RWPE2 (cell line): ENCODE data around the gene ABTB2.
A peak's percentile ranks its signal among the peaks of the same experiment; 100 is the strongest.

Experiments used
- ATAC-seq: fragments of 200-7000 bp; cut with Tn5 transposase; 3 replicates; pipeline ENCODE4 v1.9.1; 2021; ENCODE audit warnings: low read depth
- DNase-seq: peaks from one replicate; pipeline ENCODE4 v3.0.0-alpha.2; 2020; ENCODE audit warnings: low spot score
- H3K27ac ChIP-seq: fragments of 450-650 bp; 2 replicates; pipeline ENCODE4 v1.5.1; 2017; ENCODE audit warnings: mild to moderate bottlenecking; ENCODE audit not compliant: poor library complexity, severe bottlenecking
- H3K27me3 ChIP-seq: fragments of 250-450 bp; sonication (Bioruptor Pico); 2 replicates; pipeline ENCODE4 v1.5.1; 2021; ENCODE audit warnings: mild to moderate bottlenecking, moderate library complexity; ENCODE audit not compliant: insufficient read depth, poor library complexity, severe bottlenecking
- H3K36me3 ChIP-seq: fragments of 250-450 bp; sonication (Bioruptor Pico); 2 replicates; pipeline ENCODE4 v1.5.1; 2020; ENCODE audit warnings: low read depth, mild to moderate bottlenecking, moderate library complexity
- H3K4me1 ChIP-seq: fragments of 250-450 bp; sonication (Bioruptor Pico); 2 replicates; pipeline ENCODE4 v1.5.1; 2021; ENCODE audit warnings: mild to moderate bottlenecking, moderate library complexity; ENCODE audit not compliant: insufficient read depth, poor library complexity, severe bottlenecking
- H3K4me3 ChIP-seq: fragments of 250-450 bp; sonication (Bioruptor Pico); 2 replicates; pipeline ENCODE4 v1.5.1; 2021; ENCODE audit warnings: mild to moderate bottlenecking, moderate library complexity; ENCODE audit not compliant: severe bottlenecking
- H3K9me3 ChIP-seq: fragments of 250-450 bp; sonication (Bioruptor Pico); 2 replicates; pipeline ENCODE4 v1.5.1; 2021; ENCODE audit warnings: mild to moderate bottlenecking, moderate library complexity; ENCODE audit not compliant: severe bottlenecking
- TF ChIP-seq, protein P1 (sequence below): fragments of 450-650 bp; IDR thresholded peaks from one replicate; pipeline ENCODE4 v1.5.1; 2017; ENCODE audit warnings: mild to moderate bottlenecking, moderate library complexity; ENCODE audit not compliant: poor library complexity, severe bottlenecking

ABTB2 gene

DNA sequence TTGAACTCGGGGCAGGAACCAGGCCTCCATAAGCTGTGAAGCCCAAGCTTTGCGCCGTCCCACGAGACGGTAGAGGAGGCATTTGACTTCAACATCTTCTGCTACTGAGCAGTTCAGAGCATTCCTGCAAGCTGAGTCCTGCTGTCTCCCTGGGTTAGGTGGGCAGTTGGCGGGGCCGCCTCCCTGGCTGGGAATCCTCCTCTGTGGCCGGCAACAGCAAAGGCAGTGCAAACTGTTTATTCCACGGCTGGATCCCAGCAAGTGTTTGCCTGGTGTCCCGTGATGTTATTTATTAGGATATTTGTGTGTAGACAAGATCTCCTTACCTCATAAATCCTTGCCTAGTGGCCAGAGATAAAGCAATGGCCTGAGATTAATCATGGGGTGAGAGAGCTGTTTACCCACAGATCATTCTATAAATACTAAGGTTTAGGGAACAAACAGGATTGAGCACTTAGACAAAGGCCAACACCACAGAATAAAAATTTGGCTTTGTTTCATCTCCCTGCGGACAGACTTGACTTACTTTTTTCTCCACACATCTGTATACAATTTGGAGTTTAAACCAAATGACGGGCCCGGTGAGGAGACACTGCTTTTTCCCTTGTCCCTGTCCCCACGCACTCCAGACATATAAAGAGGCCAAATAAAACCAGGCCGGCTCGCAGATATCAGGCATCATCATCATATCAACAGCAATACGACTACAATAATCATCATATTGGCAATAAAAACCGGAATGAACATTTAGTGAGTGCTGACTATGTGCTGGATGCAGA is 189.0 kb downstream of the ABTB2 start:
- Histone ChIP-seq H3K27ac (no peak overlapping the region), H3K27me3 (no peaks in the 10 kb centered on the region), H3K9me3 (no peaks in the 10 kb centered on the region), H3K4me3 (no peak overlapping the region), H3K36me3 (no peaks in the 10 kb centered on the region), H3K4me1 (no peaks in the 10 kb centered on the region)
- no peak for DNase-seq
- no peak for ATAC-seq
- TF ChIP-seq, protein P1, sequence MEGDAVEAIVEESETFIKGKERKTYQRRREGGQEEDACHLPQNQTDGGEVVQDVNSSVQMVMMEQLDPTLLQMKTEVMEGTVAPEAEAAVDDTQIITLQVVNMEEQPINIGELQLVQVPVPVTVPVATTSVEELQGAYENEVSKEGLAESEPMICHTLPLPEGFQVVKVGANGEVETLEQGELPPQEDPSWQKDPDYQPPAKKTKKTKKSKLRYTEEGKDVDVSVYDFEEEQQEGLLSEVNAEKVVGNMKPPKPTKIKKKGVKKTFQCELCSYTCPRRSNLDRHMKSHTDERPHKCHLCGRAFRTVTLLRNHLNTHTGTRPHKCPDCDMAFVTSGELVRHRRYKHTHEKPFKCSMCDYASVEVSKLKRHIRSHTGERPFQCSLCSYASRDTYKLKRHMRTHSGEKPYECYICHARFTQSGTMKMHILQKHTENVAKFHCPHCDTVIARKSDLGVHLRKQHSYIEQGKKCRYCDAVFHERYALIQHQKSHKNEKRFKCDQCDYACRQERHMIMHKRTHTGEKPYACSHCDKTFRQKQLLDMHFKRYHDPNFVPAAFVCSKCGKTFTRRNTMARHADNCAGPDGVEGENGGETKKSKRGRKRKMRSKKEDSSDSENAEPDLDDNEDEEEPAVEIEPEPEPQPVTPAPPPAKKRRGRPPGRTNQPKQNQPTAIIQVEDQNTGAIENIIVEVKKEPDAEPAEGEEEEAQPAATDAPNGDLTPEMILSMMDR = no peak

DNA sequence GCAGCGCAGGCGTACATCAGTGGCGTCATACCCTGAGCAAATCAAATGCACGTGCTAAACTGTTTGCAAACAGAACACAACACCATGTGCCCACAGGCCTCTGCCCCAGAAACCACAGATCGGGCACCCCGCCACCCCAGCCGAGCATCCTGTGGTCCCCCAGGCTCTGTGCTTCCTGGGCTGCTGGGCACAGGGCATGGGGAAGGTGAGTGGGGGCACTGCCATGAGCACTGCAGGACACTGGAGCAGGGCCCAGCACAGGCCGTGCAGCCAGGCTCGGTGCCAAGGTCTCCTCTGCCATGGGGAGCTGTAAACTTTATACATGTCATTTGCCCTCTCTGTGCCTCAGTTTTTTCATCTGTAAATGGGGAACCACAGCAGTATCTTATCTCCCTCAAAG is 189.8 kb downstream of the ABTB2 start:
- H3K27ac ChIP-seq = no peak overlapping the region
- H3K4me3 ChIP-seq = no peak overlapping the region
- DNase-seq (no peak), ATAC-seq (no peak)
- TF ChIP-seq, protein P1 = no peak
- no peaks in the 10 kb centered on the region for H3K36me3 ChIP-seq
- no peaks in the 10 kb centered on the region for H3K4me1 ChIP-seq
- H3K9me3 ChIP-seq = no peaks in the 10 kb centered on the region
- no peaks in the 10 kb centered on the region for H3K27me3 ChIP-seq

- Histone ChIP-seq H3K27me3 (no peaks in the 10 kb centered on the region), H3K27ac (no peak overlapping the region), H3K36me3 (no peaks in the 10 kb centered on the region), H3K4me1 (no peaks in the 10 kb centered on the region), H3K4me3 (no peak overlapping the region), H3K9me3 (no peaks in the 10 kb centered on the region)
- TF ChIP-seq, protein P1 = no peak
- ATAC-seq (no peak), DNase-seq (no peak)
Measured at GRCh38 chr11:34166806-34167740, 190.7 kb downstream of the ABTB2 start.

DNA sequence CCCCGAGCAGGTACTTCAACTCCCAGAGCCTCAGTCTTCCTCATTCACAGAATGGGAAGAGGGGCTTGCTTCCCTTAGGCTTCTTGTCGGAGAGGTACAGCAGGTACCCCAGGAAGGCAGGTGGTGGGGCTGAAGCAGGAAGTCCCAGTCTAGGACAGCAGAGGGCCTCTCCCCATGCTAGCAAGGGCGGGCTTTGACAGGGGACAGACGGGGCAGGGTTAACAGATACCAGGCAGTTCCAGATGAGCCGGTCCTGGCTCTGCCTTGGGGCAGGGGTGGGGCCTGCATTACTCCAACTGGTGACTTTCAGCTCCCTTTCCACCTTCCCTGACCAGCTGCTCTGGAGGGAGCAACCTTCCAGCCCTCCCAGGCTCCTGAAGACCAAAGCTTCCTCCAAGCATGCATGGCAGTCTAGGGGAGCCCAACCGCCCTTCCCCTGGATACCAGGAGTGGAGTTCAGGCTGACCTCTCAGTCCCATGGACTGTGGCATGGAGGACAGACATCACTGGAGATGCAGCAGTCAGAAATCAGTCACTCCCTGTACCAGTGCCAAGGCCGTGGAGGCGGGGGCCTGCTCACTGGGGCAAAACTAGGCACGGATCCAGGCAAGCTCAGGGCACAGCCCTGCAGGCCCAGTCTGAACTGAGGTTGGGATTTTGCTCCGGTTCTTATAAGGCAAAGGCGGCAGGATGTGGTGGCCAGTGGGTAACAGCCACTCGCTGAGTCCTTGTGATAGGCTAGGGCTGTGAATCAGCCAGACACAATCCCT is 191.8 kb downstream of the ABTB2 start:
- ATAC-seq (peak; percentile 46; the same call in 2 of the 3 replicates), DNase-seq (no peak)
- H3K4me1 ChIP-seq = no peaks in the 10 kb centered on the region
- no peaks in the 10 kb centered on the region for H3K27me3 ChIP-seq
- H3K27ac ChIP-seq = no peak overlapping the region
- no peaks in the 10 kb centered on the region for H3K36me3 ChIP-seq
- no peak overlapping the region for H3K4me3 ChIP-seq
- TF ChIP-seq, protein P1 = no peak
- no peaks in the 10 kb centered on the region for H3K9me3 ChIP-seq
